B cell (primary cell): Measurements from ENCODE around the gene SRRM5. TPM values are rescaled to one million over a fixed set of nuclear protein-coding genes. Genes with fewer than 3 reads are reported as not detected.

Experiments used
- ATAC-seq: fragments of 200-7000 bp; cut with Tn5 transposase; one replicate; pipeline ENCODE4 v1.10.0; 2021; ENCODE audit warnings: low read depth, mild to moderate bottlenecking, moderate number of reproducible peaks, moderate library complexity
- CTCF ChIA-PET: fragments of 350-600 bp; sonication (Branson Sonifier 250); formaldehyde crosslinking; loops from one replicate; lab custom pipeline; 2021; ENCODE audit warnings: antibody characterized with exemption, inconsistent platforms; lab: Charles Lee
- POLR2A ChIA-PET: fragments of 350-600 bp; sonication (Branson Sonifier 250); formaldehyde crosslinking; loops from one replicate; lab custom pipeline; 2021; ENCODE audit warnings: antibody characterized with exemption; lab: Charles Lee
- DNase-seq: peaks from one replicate; pipeline ENCODE4 v3.0.0; 2013
- H2AFZ ChIP-seq: 2 replicates; pipeline ENCODE4 v1.6.1; 2012; ENCODE audit warnings: mild to moderate bottlenecking, low read depth, low read length; ENCODE audit not compliant: insufficient read depth, poor library complexity, severe bottlenecking
- H3K27ac ChIP-seq, 2 donors: 1 replicate in 1 of 2; 2 replicates in 1 of 2; pipeline ENCODE4 v1.5.1; 2012 to 2013; ENCODE audit warnings: low read length in 2 of 2, mild to moderate bottlenecking in 2 of 2, moderate library complexity in 1 of 2
- H3K27me3 ChIP-seq, 4 experiments: fragments of 200-600 bp in 1 of 4; sonication (generic) in 1 of 4; replicated peaks in 1 of 4; 1 replicate in 2 of 4; 2 replicates in 2 of 4; pipeline versions ENCODE4 v1.6.1 to v1.7.0; 2013 to 2016; ENCODE audit warnings: low read length in 3 of 4, mild to moderate bottlenecking in 2 of 4, mixed read lengths in 1 of 4, moderate library complexity in 1 of 4; ENCODE audit not compliant: insufficient read depth in 4 of 4, control insufficient read depth in 3 of 4; ENCODE audit errors: control extremely low read depth in 1 of 4
- H3K36me3 ChIP-seq, 2 experiments: replicated peaks in 1 of 2; 1 replicate in 1 of 2; 2 replicates in 1 of 2; pipeline versions ENCODE4 v1.6.1 to v1.7.1; 2013; ENCODE audit warnings: low read length in 1 of 2; ENCODE audit not compliant: insufficient read depth in 2 of 2, control insufficient read depth in 1 of 2; ENCODE audit errors: control extremely low read depth in 1 of 2, extremely low read depth in 1 of 2
- H3K4me1 ChIP-seq, 2 donors: fragments of 200-600 bp in 1 of 2; sonication (generic) in 1 of 2; 1 replicate in 1 of 2; 2 replicates in 1 of 2; pipeline versions ENCODE4 v1.5.1 to v1.6.1; 2013 to 2017; ENCODE audit warnings: low read length in 2 of 2; ENCODE audit not compliant: control insufficient read depth in 2 of 2, insufficient read depth in 2 of 2
- H3K4me2 ChIP-seq: replicated peaks from 2 replicates; pipeline ENCODE3; 2012; ENCODE audit warnings: mild to moderate bottlenecking, low read depth, low read length; ENCODE audit not compliant: poor library complexity, severe bottlenecking
- H3K4me3 ChIP-seq, 5 experiments: fragments of 200-600 bp in 1 of 5; sonication (generic) in 1 of 5; 1 replicate in 3 of 5; 2 replicates in 2 of 5; pipeline versions ENCODE4 v1.5.1 to v1.7.0; 2011 to 2016; ENCODE audit warnings: low read length in 4 of 5, mild to moderate bottlenecking in 4 of 5, low read depth in 2 of 5, control low read depth in 1 of 5, moderate library complexity in 1 of 5; ENCODE audit not compliant: insufficient read depth in 1 of 5; ENCODE audit errors: control extremely low read depth in 1 of 5, extremely low read depth in 1 of 5
- H3K79me2 ChIP-seq: fragments of 200-600 bp; sonication (generic); one replicate; pipeline ENCODE4 v1.6.0; 2016; ENCODE audit warnings: low read length; ENCODE audit not compliant: control insufficient read depth, insufficient read depth
- H3K9ac ChIP-seq: fragments of 200-600 bp; sonication (generic); 2 replicates; pipeline ENCODE4 v1.6.1; 2017; ENCODE audit warnings: mild to moderate bottlenecking, low read length, moderate library complexity
- H3K9me3 ChIP-seq, 3 donors: one replicate each; pipeline versions ENCODE4 v1.6.1 to v1.7.1; 2013; ENCODE audit warnings: low read length in 2 of 3; ENCODE audit not compliant: control insufficient read depth in 2 of 3, insufficient read depth in 1 of 3; ENCODE audit errors: control extremely low read depth in 1 of 3
- H4K20me1 ChIP-seq: 2 replicates; pipeline ENCODE4 v1.6.0; 2012; ENCODE audit warnings: mild to moderate bottlenecking, low read length; ENCODE audit not compliant: insufficient read depth, control insufficient read depth, poor library complexity, severe bottlenecking
- H3K27ac Mint-ChIP-seq: one replicate; pipeline ENCODE4 v1.8.0; 2021; ENCODE audit warnings: mixed read lengths
- H3K27me3 Mint-ChIP-seq: one replicate; pipeline ENCODE4 v1.8.0; 2021; ENCODE audit warnings: mixed read lengths
- H3K4me1 Mint-ChIP-seq: one replicate; pipeline ENCODE4 v1.8.0; 2021; ENCODE audit warnings: mixed read lengths
- H3K4me3 Mint-ChIP-seq: one replicate; pipeline ENCODE4 v1.8.0; 2021; ENCODE audit warnings: mixed read lengths
- H3K9me3 Mint-ChIP-seq: one replicate; pipeline ENCODE4 v1.8.0; 2022; ENCODE audit warnings: mixed read lengths; ENCODE audit not compliant: insufficient read depth
- CTCF ChIP-seq: fragments of 200-600 bp; IDR thresholded peaks from one replicate; pipeline ENCODE4 v1.8.0; 2022; ENCODE audit warnings: antibody characterized with exemption, mild to moderate bottlenecking
- EZH2 ChIP-seq: IDR thresholded peaks from 2 replicates; pipeline ENCODE4 v1.6.1; 2012; ENCODE audit warnings: borderline replicate concordance, low read depth, mild to moderate bottlenecking, moderate library complexity, low read length; ENCODE audit not compliant: insufficient read depth, poor library complexity, severe bottlenecking
- WGBS: methylation state at CpG from one replicate; pipeline ENCODE4 v1.1.5; 2013; ENCODE audit warnings: missing lambda C conversion rate; ENCODE audit not compliant: insufficient coverage; 5-methylcytosine and 5-hydroxymethylcytosine counted together
- intact Hi-C: fragments of 100-400 bp; cut with micrococcal nuclease; formaldehyde crosslinking; loops from one replicate; pipeline ENCODE4 v1.10.0; 2022
- polyA plus RNA-seq: library from polyadenylated mRNA; depleted of rRNA; stranded (reverse); fragments of >200 nt; gene quantifications from 2 replicates; pipeline ENCODE4 v1.2.3, GENCODE V29; 2012
- total RNA-seq, 2 donors: library from RNA; stranded (reverse); fragments of 120-200 nt in 1 of 2; gene quantifications; 1 replicate in 1 of 2; 2 replicates in 1 of 2; pipeline versions ENCODE4 v1.2.3 to v1.2.4, GENCODE V29; 2013 to 2022

The SRRM5 gene
- total and polyA plus RNA-seq, 2 donors (not counting 1 experiment from before 2014, with no cell fraction given), result 0.64 to 1.4 TPM

DNA sequence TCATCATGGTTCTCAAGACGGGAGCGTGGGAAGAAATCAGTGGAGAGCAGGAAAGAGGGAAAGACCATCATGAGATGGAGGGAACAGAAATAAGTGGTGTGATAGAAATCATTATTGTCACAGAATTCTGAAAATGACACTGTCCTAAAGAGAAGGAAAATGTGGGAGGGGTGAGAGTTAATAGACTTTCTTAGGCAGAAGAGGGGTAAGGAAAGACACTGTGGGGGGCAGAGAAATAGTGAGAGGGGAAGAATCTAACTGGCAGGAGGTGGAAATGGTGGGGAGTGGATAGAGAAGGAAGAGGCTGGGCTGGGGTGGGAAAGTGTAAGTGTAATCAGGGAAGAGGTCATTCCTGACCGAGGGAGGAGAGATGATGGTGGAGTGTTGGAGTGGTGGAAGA lies 33.1 kb upstream of the SRRM5 start:
- H3K27me3 Mint-ChIP-seq, result no peaks in the 10 kb centered on the region
- H3K36me3 ChIP-seq, result no peaks in the 10 kb centered on the region
- H3K9me3 ChIP-seq, result no peaks in the 10 kb centered on the region
- no peaks in the 10 kb centered on the region for H4K20me1 ChIP-seq
- H3K27me3 ChIP-seq, result no peaks in the 10 kb centered on the region
- H3K4me3 ChIP-seq, result no peak overlapping the region
- no peak for ATAC-seq
- ChIA-PET POLR2A (interaction anchor here (0.7 kb wide), 1 partner anchor 10 kb away, joined by 4 read pairs; no protein-coding TSS in a partner anchor), CTCF (interaction anchor here (1.5 kb wide), 1 partner anchor 16 kb away, joined by 6 read pairs; no protein-coding TSS in a partner anchor)
- H3K9ac ChIP-seq, result no peak overlapping the region
- H3K4me1 ChIP-seq, result peaks cover 23 to 62% of the 10 kb centered on the region in 2 donors
- no peak overlapping the region for H3K27ac ChIP-seq
- no peak for TF ChIP-seq EZH2
- TF ChIP-seq CTCF, result no peak
- H3K79me2 ChIP-seq, result peaks cover 16% of the 10 kb centered on the region
- H3K4me3 Mint-ChIP-seq, result peak overlapping the region; percentile 35
- no peak overlapping the region for H2AFZ ChIP-seq
- H3K4me2 ChIP-seq, result no peak overlapping the region
- 100% methylated on average over 3 of the region's 3 CpGs for WGBS
- H3K4me1 Mint-ChIP-seq, result peaks cover 41% of the 10 kb centered on the region
- intact Hi-C loops, result no loop called here
- no peaks in the 10 kb centered on the region for H3K9me3 Mint-ChIP-seq
- H3K27ac Mint-ChIP-seq, result peak overlapping the region; percentile 59
- DNase-seq, result no peak

GRCh38 chr19:43581467-43581866 lies 30.4 kb upstream of the SRRM5 start:
- Histone ChIP-seq H3K4me2 (no peak overlapping the region), H3K27me3 (no peaks in the 10 kb centered on the region), H4K20me1 (no peaks in the 10 kb centered on the region), H2AFZ (no peak overlapping the region), H3K4me3 (no peak overlapping the region), H3K9ac (no peak overlapping the region), H3K79me2 (peaks cover 11% of the 10 kb centered on the region), H3K4me1 (peaks cover 29 to 65% of the 10 kb centered on the region in 2 donors), H3K9me3 (peaks cover 0 to 8% (median 0%) of the 10 kb centered on the region in 3 donors), H3K36me3 (no peaks in the 10 kb centered on the region), H3K27ac (no peak overlapping the region)
- no peak for ATAC-seq
- WGBS, result 48% methylated on average over 4 of the region's 7 CpGs
- Mint-ChIP-seq H3K4me1 (peaks cover 53% of the 10 kb centered on the region), H3K4me3 (peak overlapping the region; percentile 29), H3K27ac (peak overlapping the region; percentile 46), H3K27me3 (no peaks in the 10 kb centered on the region), H3K9me3 (no peaks in the 10 kb centered on the region)
- POLR2A ChIA-PET, result interaction anchor here (0.7 kb wide), 1 partner anchor 49 kb away, joined by 5 read pairs; the partner anchor contains the start of gene ZNF575
- no peak for DNase-seq
- TF ChIP-seq CTCF, result no peak
- no peak for TF ChIP-seq EZH2
- intact Hi-C loops, result no loop called here
- CTCF ChIA-PET, result no interaction called here
